GM10847 (cell line): ENCODE data around the gene MRM2.
A peak's percentile ranks its signal among the peaks of the same experiment; 100 is the strongest.

Source experiments
- POLR2A ChIP-seq: IDR thresholded peaks from 2 replicates; pipeline ENCODE4 v1.6.1; 2011; ENCODE audit not compliant: insufficient read length; ENCODE audit errors: extremely low read depth

Gene MRM2

GRCh38 chr7:2241580-2242540 lies at the start of gene MRM2, which contains the start of gene NUDT1:
TSS of gene MRM2 (minus strand) at chr7:2242205. CDS start at chr7:2242169, 36 bp downstream.
TSS of gene NUDT1 (plus strand) at chr7:2242226. CDS start at chr7:2244575, 2,349 bp downstream.
- TF ChIP-seq POLR2A: peak; percentile 94

GRCh38 chr7:2290877-2291276 lies 48.9 kb upstream of the MRM2 start:
- no peak for TF ChIP-seq POLR2A

GRCh38 chr7:2289621-2290020 lies 47.6 kb upstream of the MRM2 start:
- no peak for TF ChIP-seq POLR2A

DNA sequence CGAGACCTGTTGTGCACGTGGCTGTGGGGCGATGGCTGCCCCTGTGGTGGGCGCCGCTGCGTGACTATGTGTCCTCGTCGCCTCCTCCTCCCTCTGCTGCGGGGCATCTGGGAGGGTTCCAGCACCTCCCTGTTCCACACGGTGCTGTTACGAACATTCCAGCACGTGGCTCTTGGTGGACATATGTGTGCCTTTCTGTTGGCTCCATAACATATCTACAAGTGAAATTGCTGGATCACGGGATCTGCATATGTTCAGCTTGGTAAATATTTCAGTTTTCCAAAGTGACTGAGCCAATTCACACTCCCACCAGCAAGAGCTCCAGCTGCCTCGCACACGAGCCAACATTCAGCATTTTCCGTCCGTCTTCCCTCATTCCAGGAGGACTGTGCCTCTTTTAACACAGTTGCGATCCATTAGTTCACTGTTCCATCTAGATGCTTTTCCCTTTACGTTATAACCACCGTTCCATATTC lies 47.1 kb upstream of the MRM2 start:
- TF ChIP-seq POLR2A: no peak

GRCh38 chr7:2288503-2288902 lies 46.5 kb upstream of the MRM2 start:
- no peak for TF ChIP-seq POLR2A

DNA sequence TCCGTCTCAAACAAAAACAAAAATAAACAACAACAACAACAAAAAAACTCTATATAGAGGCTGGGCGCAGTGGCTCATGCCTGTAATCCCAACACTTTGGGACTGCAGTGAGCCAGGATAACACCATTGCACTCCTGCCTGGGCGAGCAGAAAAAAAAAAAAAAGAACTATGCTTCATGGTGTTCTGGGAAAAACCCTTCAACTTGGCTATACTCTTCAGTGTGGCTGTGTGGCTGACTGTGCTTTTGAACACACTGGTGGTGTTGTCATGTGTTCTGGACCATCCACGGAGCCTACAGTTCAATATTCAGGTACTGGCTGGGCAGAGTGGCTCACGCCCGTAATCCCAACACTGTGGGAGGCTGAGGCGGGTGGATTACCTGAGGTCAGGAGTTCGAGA lies 45.7 kb upstream of the MRM2 start:
- TF ChIP-seq POLR2A: no peak

DNA sequence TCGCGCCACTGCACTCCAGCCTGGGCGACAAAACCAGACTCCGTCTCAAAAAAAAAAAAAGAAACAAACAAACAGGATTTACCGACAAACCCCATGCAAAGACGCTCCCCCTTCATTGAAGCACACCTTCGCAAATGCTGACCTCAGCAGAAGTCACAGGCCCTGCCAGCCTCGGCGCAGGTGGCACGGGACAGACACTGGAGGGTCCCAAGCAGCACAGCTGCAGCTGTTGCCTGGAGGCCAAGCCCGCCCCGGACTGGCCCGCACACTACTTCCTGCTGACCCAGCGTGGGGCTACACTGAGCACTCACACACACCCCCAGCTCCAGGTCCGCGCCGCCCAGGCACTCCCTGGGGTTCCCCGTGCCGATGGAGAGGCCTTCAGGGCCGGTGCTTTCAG lies 41.1 kb upstream of the MRM2 start:
- no peak for TF ChIP-seq POLR2A

- TF ChIP-seq POLR2A: no peak
Observed at GRCh38 chr7:2282185-2282751, 40.3 kb upstream of the MRM2 start.

GRCh38 chr7:2281541-2281940 lies 39.5 kb upstream of the MRM2 start:
- no peak for TF ChIP-seq POLR2A

GRCh38 chr7:2280424-2280823 lies 38.4 kb upstream of the MRM2 start:
- TF ChIP-seq POLR2A: no peak

- TF ChIP-seq POLR2A: no peak
Observed at GRCh38 chr7:2279896-2280295, 37.9 kb upstream of the MRM2 start.

DNA sequence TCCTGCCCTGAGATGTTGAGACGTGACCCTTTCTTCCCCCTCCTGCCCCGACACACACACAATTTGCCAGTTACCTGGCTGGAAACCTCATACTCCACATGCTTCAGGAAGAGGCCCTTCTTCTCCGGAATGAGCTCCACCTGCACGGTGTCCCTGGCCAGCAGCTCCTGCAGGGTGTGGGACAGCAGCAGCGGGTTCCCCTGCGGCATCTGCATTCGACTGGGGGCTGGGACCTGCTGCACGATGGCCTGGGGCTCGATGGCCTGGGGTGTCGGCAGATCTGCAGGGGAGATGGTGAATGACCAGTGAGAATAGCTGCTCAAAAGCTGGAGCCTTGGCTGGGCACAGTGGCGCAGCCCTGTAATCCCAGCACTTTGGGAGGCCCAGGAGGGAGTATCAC lies 36.0 kb upstream of the MRM2 start:
- TF ChIP-seq POLR2A: no peak

DNA sequence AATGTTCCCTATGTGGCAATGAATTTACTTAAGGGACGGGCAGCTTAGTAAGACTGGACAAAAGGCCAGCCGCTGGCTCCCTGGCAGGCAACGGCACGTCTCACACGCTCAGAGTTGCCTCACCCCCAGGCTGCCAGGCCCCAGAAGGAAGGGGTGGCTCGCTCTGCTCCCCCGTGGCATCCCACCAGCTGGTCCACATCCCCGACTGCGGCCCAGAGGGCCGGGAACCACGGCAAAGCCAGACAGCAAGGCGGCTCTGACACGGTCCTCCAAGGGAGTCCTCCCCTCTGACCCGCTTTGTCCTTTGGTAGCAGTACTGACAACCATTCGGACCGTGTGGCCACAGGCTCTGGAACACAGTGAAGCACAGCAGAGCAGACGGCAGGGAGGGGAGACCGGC lies 34.1 kb upstream of the MRM2 start:
- TF ChIP-seq POLR2A: no peak

DNA sequence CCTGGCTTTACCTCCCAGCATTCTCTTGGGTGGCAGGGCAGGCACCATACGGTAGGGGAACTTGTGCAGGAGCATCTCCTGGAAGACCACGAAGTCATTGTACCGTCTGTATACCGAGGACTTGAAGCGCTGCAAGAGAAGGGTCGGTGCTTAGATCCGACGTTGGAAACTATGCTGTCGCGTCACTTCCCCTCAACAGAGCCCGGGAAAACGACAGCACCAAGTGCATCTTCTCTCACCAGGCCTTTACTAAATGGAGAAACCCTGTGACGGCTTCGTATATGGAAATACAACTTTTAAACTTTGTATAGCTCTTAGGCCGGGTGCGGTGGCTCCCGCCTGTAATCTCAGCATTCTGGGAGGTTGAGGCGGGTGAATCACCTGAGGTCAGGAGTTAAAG lies 33.1 kb upstream of the MRM2 start:
- no peak for TF ChIP-seq POLR2A

DNA sequence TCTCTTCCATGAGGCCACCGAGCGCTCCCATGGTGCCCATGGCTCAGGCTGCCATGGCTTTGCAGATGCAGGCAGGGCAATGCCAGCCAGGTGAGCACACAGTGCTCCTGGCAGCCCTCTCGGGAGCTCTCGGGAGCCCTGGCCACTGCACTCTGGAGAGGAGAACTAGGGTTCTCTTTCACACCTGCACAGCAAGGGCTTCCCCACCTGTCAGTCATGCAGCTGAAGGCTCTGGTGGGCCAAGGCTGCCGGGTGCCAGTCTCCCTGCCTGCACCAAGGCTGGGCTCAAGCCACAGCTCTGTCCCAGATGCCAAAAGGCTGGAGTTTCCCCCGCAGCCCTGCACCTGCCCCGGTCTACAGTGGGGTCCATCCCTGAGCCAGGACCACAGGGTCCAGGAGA lies 32.7 kb upstream of the MRM2 start:
- TF ChIP-seq POLR2A: no peak

GRCh38 chr7:2273866-2274265 lies 31.9 kb upstream of the MRM2 start:
- no peak for TF ChIP-seq POLR2A

GRCh38 chr7:2272031-2272430 lies 30.0 kb upstream of the MRM2 start:
- TF ChIP-seq POLR2A: no peak
